GM19468 (cell line): ENCODE measurements around the gene BFSP1.
A peak's percentile ranks its signal among the peaks of the same experiment; 100 is the strongest.

Source experiments
- ATAC-seq: cut with Tn5 transposase; IDR thresholded peaks from one replicate; pipeline ENCODE4 v1.9.1; 2021; ENCODE audit warnings: mild to moderate bottlenecking, moderate library complexity, moderate number of reproducible peaks; ENCODE audit not compliant: unreplicated experiment; ENCODE audit errors: extremely low read depth

Gene BFSP1

GRCh38 chr20:17530716-17531664, at the start of gene BFSP1:
Gene BFSP1, minus strand, starts transcription at chr20:17531379. Its CDS starts 50 bp downstream, at chr20:17531329.
- ATAC-seq: no peak

- ATAC-seq: no peak
Measured at GRCh38 chr20:17580895-17581294, 49.7 kb upstream of the BFSP1 start.

- no peak for ATAC-seq
Measured at GRCh38 chr20:17579369-17580039, 48.3 kb upstream of the BFSP1 start.

GRCh38 chr20:17576215-17576614, 45.0 kb upstream of the BFSP1 start:
- no peak for ATAC-seq

GRCh38 chr20:17573463-17573862, 42.3 kb upstream of the BFSP1 start:
- no peak for ATAC-seq

GRCh38 chr20:17572034-17572638, 41.0 kb upstream of the BFSP1 start:
- ATAC-seq: no peak

- no peak for ATAC-seq
Measured at GRCh38 chr20:17571153-17571527, 40.0 kb upstream of the BFSP1 start.

GRCh38 chr20:17570347-17571152, 39.4 kb upstream of the BFSP1 start:
- ATAC-seq: no peak

GRCh38 chr20:17569616-17570346, 38.6 kb upstream of the BFSP1 start, which contains the start of gene DSTN:
Gene DSTN, plus strand, starts transcription at chr20:17570075. Its CDS starts 134 bp downstream, at chr20:17570209.
- peak; percentile 68 for ATAC-seq

- no peak for ATAC-seq
Measured at GRCh38 chr20:17568972-17569521, 37.9 kb upstream of the BFSP1 start.

GRCh38 chr20:17568045-17568788, 37.0 kb upstream of the BFSP1 start:
- ATAC-seq: no peak

GRCh38 chr20:17566345-17566744, 35.2 kb upstream of the BFSP1 start:
- ATAC-seq: no peak

GRCh38 chr20:17565169-17565845, 34.1 kb upstream of the BFSP1 start:
- ATAC-seq: no peak

GRCh38 chr20:17562804-17563305, 31.7 kb upstream of the BFSP1 start:
- ATAC-seq: no peak

- no peak for ATAC-seq
Measured at GRCh38 chr20:17560344-17561074, 29.3 kb upstream of the BFSP1 start.

- no peak for ATAC-seq
Measured at GRCh38 chr20:17559338-17559737, 28.2 kb upstream of the BFSP1 start.

GRCh38 chr20:17558941-17559304, 27.7 kb upstream of the BFSP1 start:
- ATAC-seq: no peak
